HG03196 (cell line): ENCODE data around the gene ELOVL6.
A peak's percentile ranks its signal among the peaks of the same experiment; 100 is the strongest.
"Not testable (repeated sequence)": the region's sequence is repeated elsewhere in the genome, so short reads cannot be mapped to it uniquely, and the experiment has no call there.

Experiments used
- ATAC-seq: cut with Tn5 transposase; IDR thresholded peaks from one replicate; pipeline ENCODE4 v1.9.1; 2021; ENCODE audit not compliant: unreplicated experiment

ELOVL6 gene, protein sequence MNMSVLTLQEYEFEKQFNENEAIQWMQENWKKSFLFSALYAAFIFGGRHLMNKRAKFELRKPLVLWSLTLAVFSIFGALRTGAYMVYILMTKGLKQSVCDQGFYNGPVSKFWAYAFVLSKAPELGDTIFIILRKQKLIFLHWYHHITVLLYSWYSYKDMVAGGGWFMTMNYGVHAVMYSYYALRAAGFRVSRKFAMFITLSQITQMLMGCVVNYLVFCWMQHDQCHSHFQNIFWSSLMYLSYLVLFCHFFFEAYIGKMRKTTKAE

GRCh38 chr4:110198435-110199416 is at the start of gene ELOVL6:
ELOVL6 (minus strand) TSS chr4:110198615; CDS start chr4:110198335, 280 bp downstream.
- ATAC-seq = peak; percentile 27

DNA sequence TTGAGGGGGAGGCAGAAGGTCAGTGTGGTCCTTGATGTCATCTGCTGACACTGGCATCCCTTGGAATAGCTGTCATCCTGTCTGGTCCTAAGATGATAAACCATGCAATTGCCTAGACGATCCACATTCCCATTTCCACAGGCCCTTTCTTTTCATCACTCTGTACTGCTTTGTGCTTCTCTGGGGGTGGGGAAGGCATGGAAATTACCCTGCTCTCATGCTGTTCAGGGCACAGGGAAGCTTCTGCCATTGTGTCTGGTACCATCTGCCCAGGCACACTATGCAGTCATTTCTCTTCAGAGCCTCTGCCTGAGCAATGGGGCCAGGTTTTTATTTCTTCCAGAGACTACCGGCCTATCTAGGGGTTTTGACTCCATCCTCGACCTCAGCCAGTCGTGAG is 49.7 kb upstream of the ELOVL6 start:
- ATAC-seq = no peak

DNA sequence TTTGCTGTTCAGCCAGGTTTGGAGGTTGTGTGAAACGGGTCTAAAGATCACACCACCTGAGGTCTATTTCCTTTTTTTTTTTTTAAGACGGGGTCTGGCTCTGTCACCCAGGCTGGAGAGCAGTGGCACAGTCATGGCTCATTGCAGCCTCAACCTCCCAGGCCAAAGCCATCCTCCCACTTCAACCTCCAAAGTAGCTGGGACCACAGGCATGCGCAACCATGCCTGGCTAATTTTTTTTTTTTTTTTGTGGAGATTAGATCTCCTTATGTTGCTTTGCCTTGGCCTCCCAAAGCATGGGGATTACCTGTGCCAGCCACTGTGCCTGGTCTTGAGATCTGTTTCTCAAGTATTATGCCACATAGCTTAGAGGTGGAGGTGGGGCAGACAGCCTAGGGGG is 49.2 kb upstream of the ELOVL6 start:
- no peak for ATAC-seq

- ATAC-seq = no peak
These were observed 47.2 kb upstream of the ELOVL6 start for GRCh38 chr4:110245577-110245976.

DNA sequence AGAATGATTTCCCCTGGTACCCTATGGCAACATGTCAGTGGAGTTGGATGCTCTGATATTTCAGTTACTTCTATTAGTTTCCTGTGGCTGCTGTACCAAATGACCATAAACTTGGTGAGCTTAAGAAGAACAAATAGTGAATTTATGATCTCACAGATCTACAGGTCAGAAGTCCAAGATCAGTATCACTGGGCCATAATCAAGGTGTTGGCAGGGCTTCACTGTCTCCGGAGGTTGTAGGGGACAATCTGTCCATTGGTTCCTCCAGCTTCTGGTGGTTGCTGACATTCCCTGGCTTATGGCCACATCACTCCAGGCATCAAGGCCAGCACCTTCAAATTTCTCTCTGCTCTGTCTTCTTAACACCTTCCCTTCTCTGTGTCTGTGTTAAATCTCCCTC is 37.9 kb upstream of the ELOVL6 start:
- ATAC-seq = no peak

DNA sequence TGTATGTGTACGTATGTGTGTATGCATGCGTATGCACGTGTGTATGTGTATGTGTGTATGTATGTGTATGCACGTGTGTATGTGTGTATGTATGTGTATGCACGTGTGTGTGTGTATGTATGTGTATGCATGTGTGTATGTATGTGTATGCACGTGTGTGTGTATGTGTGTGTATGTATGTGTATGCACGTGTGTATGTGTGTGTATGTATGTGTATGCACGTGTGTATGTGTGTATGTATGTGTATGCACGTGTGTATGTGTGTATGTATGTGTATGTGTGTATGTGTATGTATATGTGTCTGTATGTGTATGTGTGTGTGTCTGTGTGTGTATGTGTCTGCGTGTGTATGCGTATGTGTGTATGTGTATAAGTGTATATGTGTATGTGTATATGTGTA is 35.2 kb upstream of the ELOVL6 start:
- not testable (repeated sequence) for ATAC-seq

- ATAC-seq = no peak
These were observed 33.5 kb upstream of the ELOVL6 start for GRCh38 chr4:110231869-110232268.

DNA sequence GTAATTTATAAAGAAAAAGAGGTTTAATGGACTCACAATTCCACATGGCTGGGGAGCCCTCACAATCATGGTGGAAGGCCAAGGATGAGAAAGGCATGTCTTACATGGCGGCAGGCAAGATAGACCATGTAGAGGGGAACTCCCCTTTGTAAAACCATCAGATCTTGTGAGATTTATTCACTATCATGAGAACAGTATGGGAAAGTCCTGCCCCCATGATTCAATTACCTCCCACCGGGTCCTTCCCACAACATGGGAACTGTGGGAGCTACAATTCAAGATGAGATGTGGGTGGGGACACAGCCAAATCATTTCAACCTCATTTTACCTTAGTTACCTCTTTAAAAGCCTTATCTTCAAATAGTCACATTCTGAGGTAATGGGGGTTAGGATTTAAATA is 30.9 kb upstream of the ELOVL6 start:
- no peak for ATAC-seq

DNA sequence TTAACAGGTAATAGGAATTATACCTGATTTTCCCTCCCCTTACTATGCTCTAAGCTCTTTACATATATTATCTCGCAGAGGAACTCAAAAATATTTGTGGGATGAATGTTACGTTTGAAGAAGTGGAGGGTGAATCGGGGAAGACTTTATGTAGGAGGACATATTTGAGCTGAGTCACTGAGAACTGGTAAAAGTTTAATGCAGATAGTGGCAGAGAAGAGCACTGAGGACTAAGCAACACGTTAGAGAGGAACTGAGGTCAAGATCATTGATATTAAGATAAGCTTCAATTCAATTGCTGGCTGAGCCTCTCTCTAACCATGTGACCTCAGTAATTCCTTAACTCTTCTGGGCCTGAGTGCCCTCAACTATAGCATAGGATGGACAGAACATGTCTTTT is 26.4 kb upstream of the ELOVL6 start:
- ATAC-seq = no peak

DNA sequence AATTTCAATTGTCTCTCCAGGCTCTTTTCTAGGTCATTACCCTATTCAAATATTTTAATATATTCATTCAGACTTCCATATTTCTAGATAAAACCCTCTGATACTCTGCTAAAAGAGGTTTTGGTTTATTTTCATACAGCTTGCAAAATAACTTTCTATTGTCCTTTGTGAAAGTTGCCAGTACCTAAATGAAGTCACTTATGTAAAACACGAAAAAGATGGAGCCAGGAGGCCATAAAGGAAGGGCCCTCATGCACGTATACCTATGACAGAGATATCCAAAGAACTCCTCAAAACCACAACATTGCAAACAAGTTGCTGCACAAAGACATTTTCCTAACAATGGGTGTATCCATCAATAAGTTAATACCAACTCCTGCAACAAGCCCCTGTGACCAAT is 25.7 kb upstream of the ELOVL6 start:
- ATAC-seq = no peak

- ATAC-seq = not testable (repeated sequence)
These were observed 20.5 kb upstream of the ELOVL6 start for GRCh38 chr4:110218935-110219334.

DNA sequence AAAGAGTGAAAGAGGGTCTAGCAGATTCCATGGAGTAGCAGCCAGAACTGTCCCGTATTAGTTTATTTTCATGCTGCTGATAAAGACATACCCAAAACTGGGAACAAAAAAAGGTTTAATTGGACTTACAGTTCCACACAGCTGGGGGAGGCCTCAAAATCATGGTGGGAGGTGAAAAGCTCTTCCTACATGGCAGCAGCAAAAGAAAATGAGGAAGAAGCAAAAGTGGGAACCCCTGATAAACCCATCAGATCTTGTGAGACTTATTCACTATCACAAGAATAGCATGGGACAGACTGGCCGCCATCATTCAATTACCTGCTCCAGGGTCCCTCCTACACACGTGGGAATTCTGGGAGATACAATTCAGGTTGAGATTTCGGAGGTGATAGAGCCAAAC is 18.8 kb upstream of the ELOVL6 start:
- not testable (repeated sequence) for ATAC-seq

DNA sequence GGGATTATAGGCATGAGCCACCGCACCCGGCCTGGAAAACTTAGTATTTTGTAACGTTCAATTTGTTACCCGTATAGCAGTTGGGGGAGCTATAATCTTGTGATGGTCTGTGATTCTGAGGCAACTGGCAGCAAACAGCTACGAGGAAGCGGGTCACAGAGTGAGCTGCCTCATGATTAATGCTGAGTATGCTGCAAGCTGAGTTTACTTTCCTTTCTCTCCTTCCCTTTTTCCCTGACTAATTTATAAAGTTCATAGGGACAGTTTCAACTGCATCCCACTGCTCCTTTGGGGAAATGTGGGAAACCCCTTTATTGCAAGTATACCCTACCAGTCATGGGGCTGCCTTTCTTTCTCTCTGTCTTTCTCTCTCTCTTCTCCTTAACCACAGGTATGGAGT is 17.7 kb upstream of the ELOVL6 start:
- no peak for ATAC-seq

- ATAC-seq = no peak
These were observed 13.3 kb upstream of the ELOVL6 start for GRCh38 chr4:110211770-110212061.

GRCh38 chr4:110211007-110211769 is 12.8 kb upstream of the ELOVL6 start:
- peak; percentile 64 for ATAC-seq

DNA sequence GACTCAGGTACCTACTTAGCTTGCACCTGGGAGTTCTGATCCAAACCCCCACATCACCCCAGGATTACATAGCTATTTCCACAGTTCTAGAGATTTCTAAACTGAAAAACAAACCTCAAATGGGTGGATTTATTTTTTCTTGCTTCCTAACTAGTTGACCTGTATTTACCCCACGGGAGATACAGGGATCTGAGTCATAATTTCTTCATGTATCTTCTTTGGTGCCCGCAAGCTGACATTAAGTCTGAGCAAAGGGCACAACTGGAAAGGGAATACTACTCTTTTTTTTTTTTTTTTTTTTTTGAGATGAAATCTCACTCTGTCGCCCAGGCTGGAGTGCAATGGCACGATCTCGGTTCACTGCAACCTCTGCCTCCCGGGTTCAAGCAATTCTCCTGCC is 10.0 kb upstream of the ELOVL6 start:
- ATAC-seq = no peak

GRCh38 chr4:110207233-110207632 is 8.8 kb upstream of the ELOVL6 start:
- no peak for ATAC-seq

- no peak for ATAC-seq
These were observed 3.6 kb upstream of the ELOVL6 start for GRCh38 chr4:110202024-110202423.

GRCh38 chr4:110201502-110201901 is 3.1 kb upstream of the ELOVL6 start:
- no peak for ATAC-seq

DNA sequence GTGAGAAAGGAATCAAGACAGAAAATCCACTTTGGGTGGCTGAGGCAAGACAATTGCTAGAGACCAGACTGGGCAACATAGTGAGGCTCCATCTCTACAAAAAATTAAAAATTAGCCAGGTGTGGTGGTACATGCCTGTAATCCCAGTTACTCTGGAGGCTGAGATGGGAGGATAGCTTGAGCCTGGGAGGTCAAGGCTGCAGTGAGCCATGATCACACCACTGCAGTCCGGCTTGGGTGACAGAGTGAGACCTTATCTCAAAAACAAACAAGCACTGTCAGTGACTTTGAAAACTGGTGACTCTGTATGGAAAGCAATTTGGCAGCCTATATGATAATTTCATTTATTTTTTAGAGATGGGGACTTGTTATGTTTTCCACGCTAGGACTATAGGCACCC is 2.3 kb upstream of the ELOVL6 start:
- no peak for ATAC-seq

DNA sequence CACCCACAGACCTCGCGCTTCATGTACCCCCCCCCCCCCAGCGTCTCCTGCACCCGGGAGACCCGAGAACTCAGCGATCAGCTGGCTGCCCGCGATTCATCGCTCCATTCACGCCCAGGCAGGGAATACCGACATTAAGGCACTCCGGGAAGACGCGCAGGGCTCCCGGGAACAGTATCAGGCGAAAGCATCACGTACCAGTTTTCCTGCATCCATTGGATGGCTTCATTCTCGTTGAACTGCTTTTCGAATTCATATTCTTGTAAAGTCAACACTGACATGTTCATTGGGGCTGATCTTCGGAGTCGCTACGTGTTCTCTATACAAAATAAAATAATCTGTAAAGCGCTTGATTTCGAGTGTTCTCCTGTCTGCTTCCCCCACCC is 373 bp downstream of the ELOVL6 start:
- ATAC-seq = no peak
